CD4-positive, alpha-beta T cell treated with Interferon gamma for 1 hour (primary cell): ENCODE measurements around the gene TRIM37.
"Not testable (repeated sequence)": the region's sequence is repeated elsewhere in the genome, so short reads cannot be mapped to it uniquely, and the experiment has no call there.

Source experiments
- DNase-seq: peaks from one replicate; pipeline ENCODE4 v3.0.0-alpha.2; 2020

TRIM37 gene

DNA sequence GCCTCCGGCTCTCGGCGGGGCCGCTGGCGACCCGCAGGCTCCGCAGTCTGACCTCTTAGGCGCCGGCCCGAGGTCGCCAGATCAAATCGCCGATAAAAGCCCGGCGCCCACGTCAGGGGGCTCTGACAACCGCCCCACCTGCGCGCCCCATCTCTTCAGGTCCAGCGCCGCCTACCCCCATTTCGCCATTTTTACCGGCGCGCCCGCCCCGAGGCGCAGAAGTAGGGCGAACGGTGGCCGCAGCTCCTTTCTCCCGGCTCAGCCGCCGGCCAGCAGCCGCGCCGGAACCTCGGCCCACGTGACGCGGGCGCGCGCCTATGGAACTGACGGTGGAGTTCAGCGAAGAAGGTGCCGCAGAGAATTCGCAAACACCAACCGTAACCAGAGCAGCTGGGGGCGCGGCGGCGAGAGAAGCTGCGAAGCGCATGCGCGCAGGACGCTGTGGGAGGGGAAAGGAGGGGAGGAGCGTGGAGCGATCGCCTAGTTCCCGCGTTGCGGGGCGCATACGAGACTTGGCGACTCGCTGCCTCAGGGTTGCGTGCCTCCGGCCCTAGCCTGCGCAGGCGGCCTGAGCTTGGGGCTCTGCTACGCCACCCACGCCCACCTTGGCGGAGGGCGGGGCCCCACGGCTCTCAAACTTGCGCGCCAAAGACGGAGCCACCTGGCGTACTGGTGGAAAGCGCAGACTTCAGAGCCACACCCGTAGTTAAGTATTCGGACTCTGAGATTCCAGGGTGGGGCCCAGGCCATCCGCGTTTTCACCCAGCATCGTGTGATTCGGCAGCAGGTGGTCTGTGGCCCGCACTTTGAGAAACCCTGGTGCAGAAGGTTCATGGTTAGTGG is at the start of gene TRIM37:
TRIM37 (minus strand) TSS at position 418 of the 843 bp plus-strand sequence. CDS start 419 bp downstream, outside the sequence.
- peak; percentile 99 for DNase-seq

GRCh38 chr17:59155439-59156177 is 48.9 kb upstream of the TRIM37 start, which contains the start of gene PRR11:
PRR11 (plus strand) TSS chr17:59155746; CDS start chr17:59169753, 14,007 bp downstream.
- no peak for DNase-seq

- peak; percentile 99 for DNase-seq
Observed at GRCh38 chr17:59154721-59155438, 48.2 kb upstream of the TRIM37 start, which contains the start of gene SKA2. SKA2 (minus strand) TSS chr17:59155186; CDS start chr17:59155163, 23 bp downstream.

DNA sequence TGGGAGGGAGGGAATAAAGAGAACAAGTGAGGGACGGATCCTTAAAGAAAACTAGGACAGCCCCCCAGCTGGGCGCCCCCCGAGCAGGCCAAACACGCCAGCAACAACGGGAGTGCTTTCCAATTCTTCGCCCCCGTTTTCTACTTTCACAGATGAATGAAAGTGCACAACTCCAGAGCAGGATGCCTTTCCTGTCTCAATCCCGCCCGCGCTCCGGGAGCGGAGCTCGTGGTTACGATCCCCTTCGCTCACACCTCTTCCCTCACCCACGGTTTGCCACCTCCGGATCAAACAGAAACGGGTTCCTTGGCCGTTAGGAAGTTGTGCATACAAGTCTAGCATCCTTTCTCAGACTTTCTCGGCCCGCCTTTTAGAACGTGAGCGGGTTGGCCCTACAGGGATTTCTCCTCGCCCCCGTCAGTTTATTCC is 47.6 kb upstream of the TRIM37 start:
- DNase-seq, result no peak

DNA sequence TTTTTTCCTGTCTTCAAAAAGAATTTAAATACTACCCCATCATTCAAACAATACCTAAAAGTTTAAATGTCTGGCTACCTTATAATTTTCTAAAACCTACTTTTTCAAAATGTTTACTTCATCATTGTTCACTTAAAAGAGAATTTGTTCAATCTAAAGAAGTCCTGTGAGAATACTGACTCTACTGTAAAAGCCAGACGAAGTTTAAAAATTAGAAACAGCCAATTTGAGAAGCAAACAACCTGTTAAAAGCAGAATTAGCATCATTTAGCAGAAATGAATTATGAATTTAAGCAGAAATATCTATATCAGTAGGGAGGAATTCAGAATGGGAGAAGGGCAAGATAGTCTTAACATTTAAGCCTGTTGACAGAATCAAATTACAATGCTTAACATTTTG is 46.2 kb upstream of the TRIM37 start:
- no peak for DNase-seq

GRCh38 chr17:59151591-59151990 is 44.9 kb upstream of the TRIM37 start:
- DNase-seq, result no peak

DNA sequence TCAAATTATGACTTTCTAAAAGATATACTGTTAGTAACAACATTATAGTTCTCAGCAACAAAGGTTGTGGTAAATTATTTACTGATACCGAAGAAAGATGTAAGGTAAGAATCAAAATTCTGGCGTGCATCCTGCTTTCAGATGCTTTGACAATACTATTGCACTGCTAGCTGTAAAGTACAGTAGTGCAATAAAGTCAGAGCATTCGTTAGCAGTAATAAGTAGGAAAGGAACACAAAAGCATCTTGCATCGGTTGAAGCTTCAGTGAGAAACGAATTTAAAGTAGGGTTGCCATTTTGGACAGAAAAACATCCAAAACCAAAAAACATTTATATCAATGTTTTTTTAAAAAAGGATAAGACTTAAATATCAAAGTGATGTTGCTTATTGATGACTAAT is 44.3 kb upstream of the TRIM37 start:
- no peak for DNase-seq

DNA sequence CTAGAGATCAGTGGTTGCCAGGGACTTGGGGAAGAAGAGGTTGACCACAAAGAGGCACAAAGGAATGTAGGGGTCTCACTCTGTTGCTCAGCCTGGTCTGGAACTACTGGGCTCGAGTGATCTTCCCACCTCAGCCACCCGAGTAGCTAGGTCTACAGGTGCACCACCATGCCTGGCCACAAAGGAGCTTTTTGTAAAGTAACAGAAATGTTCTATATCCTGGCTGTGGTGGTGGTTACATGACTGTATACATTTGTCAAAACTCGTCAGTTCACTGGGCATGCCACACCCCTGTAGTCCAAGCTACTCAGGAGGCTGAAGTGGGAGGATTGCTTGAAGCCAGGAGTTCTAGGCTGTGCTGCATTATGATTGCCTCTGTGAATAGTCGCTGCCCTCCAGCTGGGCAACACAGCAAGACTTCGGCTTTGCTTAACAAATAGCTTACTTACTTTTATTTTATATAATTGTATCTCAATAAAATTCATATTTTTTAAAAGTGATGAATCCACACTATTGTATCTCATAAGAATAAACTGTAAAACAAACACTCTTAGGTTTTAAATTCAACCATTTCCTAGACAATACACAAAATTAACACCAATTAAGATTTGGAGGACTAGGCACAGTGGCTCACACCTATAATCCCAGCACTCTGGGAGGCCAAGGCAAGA is 43.3 kb upstream of the TRIM37 start:
- DNase-seq, result no peak

GRCh38 chr17:59149051-59149450 is 42.4 kb upstream of the TRIM37 start:
- no peak for DNase-seq

- no peak for DNase-seq
Observed at GRCh38 chr17:59145571-59146096, 39.0 kb upstream of the TRIM37 start.

DNA sequence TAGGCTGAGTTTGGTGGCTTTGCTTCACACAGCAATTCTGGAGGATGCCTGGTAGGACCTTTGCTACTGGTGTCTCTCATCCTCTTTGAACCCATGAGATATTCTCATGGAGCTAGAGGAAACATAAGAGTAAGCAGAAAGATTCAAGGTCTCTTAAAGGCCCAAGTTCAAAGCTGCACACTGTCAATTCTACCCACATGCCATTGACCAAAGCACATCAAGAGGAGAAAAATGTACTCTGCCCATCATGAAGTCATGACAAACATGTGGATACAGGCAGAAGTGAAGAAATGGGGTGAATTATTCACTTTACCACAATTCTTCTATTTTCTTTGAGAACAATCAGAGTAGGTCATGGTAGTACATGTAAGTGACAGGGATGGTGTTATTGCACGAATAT is 35.2 kb upstream of the TRIM37 start:
- DNase-seq, result no peak

DNA sequence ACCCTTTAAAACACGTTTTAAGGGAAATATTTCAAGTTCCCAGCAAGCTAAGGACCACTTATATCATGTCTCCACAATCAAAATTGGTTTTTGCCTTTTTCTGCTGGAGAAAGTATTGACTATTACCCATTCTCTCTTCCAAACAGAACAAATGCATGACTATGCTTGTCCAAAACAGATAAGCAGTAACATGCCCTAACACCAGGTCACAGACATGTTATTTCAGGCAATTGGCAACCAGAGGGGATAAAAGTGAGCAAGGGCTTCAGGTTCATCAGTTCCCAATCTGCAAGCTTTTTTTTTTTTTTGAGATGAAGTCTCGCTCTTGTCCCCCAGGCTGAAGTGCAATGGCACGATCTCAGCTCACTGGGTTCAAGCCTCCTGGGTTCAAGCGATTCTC is 33.3 kb upstream of the TRIM37 start:
- DNase-seq, result no peak

GRCh38 chr17:59138339-59138738 is 31.7 kb upstream of the TRIM37 start:
- DNase-seq, result not testable (repeated sequence)

- DNase-seq, result no peak
Observed at GRCh38 chr17:59131131-59131530, 24.5 kb upstream of the TRIM37 start.

DNA sequence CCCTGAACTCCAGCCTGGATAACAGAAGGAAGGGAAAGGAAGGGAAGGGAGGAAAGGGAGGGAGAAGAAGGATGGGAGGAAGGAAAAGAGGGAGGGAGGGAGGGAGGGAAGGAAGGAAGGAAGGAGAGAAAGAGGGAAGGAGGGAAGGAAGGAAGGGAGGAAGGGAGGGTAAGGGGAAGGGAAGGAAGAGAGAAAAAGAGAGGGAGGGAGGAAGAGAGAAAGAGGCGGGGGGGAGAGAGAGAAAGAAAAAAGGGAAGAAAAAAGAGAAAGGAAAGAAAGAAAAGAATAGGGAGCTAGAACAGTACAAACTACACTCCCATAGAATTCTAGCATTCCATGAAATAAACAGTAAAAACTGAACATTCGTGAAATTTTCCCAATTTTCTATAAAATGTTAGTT is 23.1 kb upstream of the TRIM37 start:
- DNase-seq, result no peak

DNA sequence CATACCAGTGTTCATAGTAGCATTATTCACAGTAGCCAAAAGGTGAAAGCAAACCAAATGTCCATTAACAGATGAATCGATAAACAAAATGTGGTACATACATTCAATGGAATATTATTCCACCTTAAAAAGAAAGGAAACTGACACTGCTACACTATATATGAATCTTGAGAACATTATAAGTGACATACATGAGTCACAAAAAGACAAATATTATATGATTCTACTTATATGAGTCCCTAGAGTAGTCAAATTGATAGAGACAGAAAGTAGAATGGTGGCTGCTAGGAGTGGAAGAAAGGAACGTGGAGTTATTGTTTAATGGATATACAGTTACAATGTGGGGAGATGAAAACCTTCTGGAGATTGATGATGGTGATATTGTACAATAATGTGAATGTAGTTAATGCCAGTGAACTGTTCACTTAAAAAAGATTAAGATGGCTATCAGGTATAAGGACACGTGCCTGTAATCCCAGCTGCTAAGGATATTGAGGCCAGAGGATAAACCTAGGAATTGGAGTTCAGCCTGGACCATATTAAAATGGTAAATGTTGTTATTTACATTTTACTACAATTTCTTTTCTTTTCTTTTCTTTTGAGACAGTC is 20.2 kb upstream of the TRIM37 start:
- no peak for DNase-seq

- no peak for DNase-seq
Observed at GRCh38 chr17:59124665-59125064, 18.0 kb upstream of the TRIM37 start.

GRCh38 chr17:59121901-59122480 is 15.3 kb upstream of the TRIM37 start:
- no peak for DNase-seq

DNA sequence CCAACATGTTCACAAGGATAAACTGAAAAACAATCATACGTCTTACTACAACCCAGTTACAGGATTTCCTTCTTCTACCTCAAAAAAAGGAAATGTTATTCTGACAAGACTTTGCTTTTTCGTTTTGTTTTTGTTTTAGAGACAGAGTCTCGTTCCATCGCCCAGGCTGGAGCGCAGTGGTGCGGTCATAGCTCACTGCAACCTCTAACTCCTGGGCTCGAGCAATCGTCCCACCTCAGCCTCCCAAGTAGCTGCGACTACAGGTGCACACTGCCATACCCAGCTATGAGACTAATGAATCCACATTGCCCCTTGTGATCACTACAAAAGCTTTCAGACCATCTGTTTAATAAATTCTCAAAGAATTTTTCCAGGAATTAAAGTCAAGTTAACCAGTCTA is 8.8 kb upstream of the TRIM37 start:
- DNase-seq, result no peak

GRCh38 chr17:59111539-59111938 is 4.9 kb upstream of the TRIM37 start:
- no peak for DNase-seq

- DNase-seq, result no peak
Observed at GRCh38 chr17:59110973-59111372, 4.3 kb upstream of the TRIM37 start.
